GM23338 (cell line): ENCODE results near the gene PCSK6. TPM values are rescaled to one million over a fixed set of nuclear protein-coding genes. Genes with fewer than 3 reads are reported as not detected.

Source experiments
- ATAC-seq: fragments of 200-7000 bp; cut with Tn5 transposase; 3 replicates; pipeline ENCODE4 v1.9.1; 2020
- DNase-seq: peaks from one replicate; pipeline ENCODE4 v3.0.0-alpha.2; 2015; ENCODE audit warnings: low spot score
- H2AFZ ChIP-seq: fragments of 200-600 bp; sonication (generic); 2 replicates; pipeline ENCODE4 v1.8.0; 2016; ENCODE audit warnings: antibody characterized with exemption, mild to moderate bottlenecking, moderate library complexity
- H3F3A ChIP-seq: fragments of 200-600 bp; sonication (generic); replicated peaks from 2 replicates; pipeline ENCODE4 v1.8.0; 2017; ENCODE audit warnings: antibody characterized with exemption, mixed run types, low read depth
- H3K27ac ChIP-seq: fragments of 200-600 bp; sonication (generic); 2 replicates; pipeline ENCODE4 v1.6.1; 2016; ENCODE audit warnings: low read depth
- H3K27me3 ChIP-seq: fragments of 200-600 bp; sonication (generic); 2 replicates; pipeline ENCODE4 v1.8.0; 2016; ENCODE audit warnings: mild to moderate bottlenecking, mixed run types, moderate library complexity; ENCODE audit not compliant: insufficient read depth
- H3K36me3 ChIP-seq: fragments of 200-600 bp; sonication (generic); 2 replicates; pipeline ENCODE4 v1.8.0; 2016; ENCODE audit warnings: mild to moderate bottlenecking; ENCODE audit not compliant: insufficient read depth
- H3K4me1 ChIP-seq: fragments of 200-600 bp; sonication (generic); 2 replicates; pipeline ENCODE4 v1.8.0; 2016; ENCODE audit warnings: mild to moderate bottlenecking, moderate library complexity; ENCODE audit not compliant: insufficient read depth
- H3K4me2 ChIP-seq: fragments of 200-600 bp; sonication (generic); 2 replicates; pipeline ENCODE4 v1.7.1; 2017; ENCODE audit warnings: mixed run types
- H3K4me3 ChIP-seq: fragments of 200-600 bp; sonication (generic); 2 replicates; pipeline ENCODE4 v1.6.1; 2016; ENCODE audit warnings: mixed run types
- H3K79me2 ChIP-seq: fragments of 200-600 bp; sonication (generic); replicated peaks from 2 replicates; pipeline ENCODE4 v1.8.0; 2017; ENCODE audit warnings: mild to moderate bottlenecking; ENCODE audit not compliant: insufficient read depth
- H3K9me2 ChIP-seq: fragments of 200-600 bp; sonication (generic); 2 replicates; pipeline ENCODE4 v1.8.0; 2017; ENCODE audit not compliant: insufficient read depth
- H4K20me1 ChIP-seq: fragments of 200-600 bp; sonication (generic); replicated peaks from 2 replicates; pipeline ENCODE4 v1.8.0; 2017; ENCODE audit warnings: mild to moderate bottlenecking; ENCODE audit not compliant: insufficient read depth
- H3K27ac Mint-ChIP-seq: 2 replicates; pipeline ENCODE4 v1.8.0; 2020; ENCODE audit warnings: inconsistent platforms, mild to moderate bottlenecking, moderate library complexity, mixed read lengths
- H3K27me3 Mint-ChIP-seq: 3 replicates; pipeline ENCODE4 v1.8.0; 2022; ENCODE audit warnings: low read depth, mild to moderate bottlenecking, moderate library complexity, mixed read lengths, inconsistent platforms; ENCODE audit not compliant: insufficient read depth, poor library complexity
- H3K36me3 Mint-ChIP-seq: 3 replicates; pipeline ENCODE4 v1.8.0; 2021; ENCODE audit warnings: low read depth, mild to moderate bottlenecking, inconsistent platforms, moderate library complexity, mixed read lengths
- H3K4me1 Mint-ChIP-seq: 3 replicates; pipeline ENCODE4 v1.8.0; 2020; ENCODE audit warnings: mild to moderate bottlenecking, inconsistent platforms, mixed read lengths
- H3K4me3 Mint-ChIP-seq: 3 replicates; pipeline ENCODE4 v1.8.0; 2021; ENCODE audit warnings: moderate library complexity, mild to moderate bottlenecking, inconsistent platforms, mixed read lengths
- H3K9me3 Mint-ChIP-seq: 3 replicates; pipeline ENCODE4 v1.8.0; 2020; ENCODE audit warnings: moderate library complexity, mild to moderate bottlenecking, inconsistent platforms, mixed read lengths
- CREB1 ChIP-seq: fragments of 250-450 bp; sonication (Bioruptor Pico); IDR thresholded peaks from 2 replicates; pipeline ENCODE4 v1.5.0; 2020; ENCODE audit warnings: low read depth, mild to moderate bottlenecking, moderate library complexity
- CTCF ChIP-seq, 2 experiments: fragments of 200-600 bp in 1 of 2; sonication (generic) in 1 of 2; conservative IDR thresholded peaks; 2 replicates each; pipeline versions ENCODE4 v1.5.1 to v1.6.1; 2016 to 2017; ENCODE audit warnings: antibody characterized with exemption in 2 of 2, low read depth in 2 of 2, mild to moderate bottlenecking in 2 of 2, moderate library complexity in 1 of 2
- ETS1 ChIP-seq: IDR thresholded peaks from 2 replicates; pipeline ENCODE4 v1.6.1; 2016; ENCODE audit warnings: antibody characterized with exemption
- EZH2 ChIP-seq: fragments of 200-600 bp; sonication (generic); IDR thresholded peaks from one replicate; pipeline ENCODE4 v1.8.0; 2017; ENCODE audit warnings: antibody characterized with exemption, mild to moderate bottlenecking, low read depth; ENCODE audit not compliant: unreplicated experiment
- EZH2phosphoT487 ChIP-seq: fragments of 200-600 bp; sonication (generic); IDR thresholded peaks from one replicate; pipeline ENCODE4 v1.8.1; 2018; ENCODE audit warnings: antibody characterized with exemption; ENCODE audit not compliant: unreplicated experiment
- JUNB ChIP-seq: IDR thresholded peaks from one replicate; pipeline ENCODE4 v1.6.1; 2016; ENCODE audit warnings: antibody characterized with exemption; ENCODE audit not compliant: unreplicated experiment
- NANOG ChIP-seq: IDR thresholded peaks from 2 replicates; pipeline ENCODE4 v1.6.1; 2016; ENCODE audit warnings: antibody characterized with exemption, borderline replicate concordance
- POLR2AphosphoS5 ChIP-seq: IDR thresholded peaks from 2 replicates; pipeline ENCODE4 v1.6.1; 2016; ENCODE audit warnings: antibody characterized with exemption, low read depth
- REST ChIP-seq: IDR thresholded peaks from one replicate; pipeline ENCODE4 v1.6.1; 2018; ENCODE audit warnings: antibody characterized with exemption; ENCODE audit not compliant: unreplicated experiment
- STAT1 ChIP-seq: IDR thresholded peaks from one replicate; pipeline ENCODE4 v1.6.1; 2016; ENCODE audit warnings: antibody characterized with exemption; ENCODE audit not compliant: unreplicated experiment
- ZNF114 ChIP-seq: fragments of 250-450 bp; sonication (Bioruptor Pico); IDR thresholded peaks from 2 replicates; pipeline ENCODE4 v1.5.0; 2020; ENCODE audit warnings: mild to moderate bottlenecking, moderate library complexity
- ZNF331 ChIP-seq: fragments of 250-450 bp; sonication (Bioruptor Pico); IDR thresholded peaks from 2 replicates; pipeline ENCODE4 v1.5.0; 2020; ENCODE audit warnings: low read depth, mild to moderate bottlenecking, moderate library complexity
- ZNF462 ChIP-seq: fragments of 250-450 bp; sonication (Bioruptor Pico); IDR thresholded peaks from 2 replicates; pipeline ENCODE4 v1.5.0; 2020; ENCODE audit warnings: mild to moderate bottlenecking, moderate library complexity
- polyA plus RNA-seq: library from polyadenylated mRNA; unstranded; fragments of >200 nt; fragmentation: Nextera tagmentation; extraction: Ambion mirVana; gene quantifications from 2 replicates; pipeline ENCODE4 v1.2.1, GENCODE V29; 2016
- total RNA-seq: library from RNA; depleted of rRNA; stranded (reverse); fragments of >200 nt; shearing (Covaris generic); gene quantifications from 2 replicates; pipeline ENCODE4 v1.2.3, GENCODE V29; 2014

The PCSK6 gene
- total and polyA plus RNA-seq, 2 experiments from 2014 or later = 1.7 to 6.7 TPM

GRCh38 chr15:101391981-101392640, 97.4 kb downstream of the PCSK6 start:
- H4K20me1 ChIP-seq = no peaks in the 10 kb centered on the region
- TF ChIP-seq EZH2 (no peak), CREB1 (CRISPR knock-in tag) (no peak), NANOG (no peak), ETS1 (no peak), POLR2AphosphoS5 (no peak), STAT1 (no peak), ZNF462 (CRISPR knock-in tag) (no peak), EZH2phosphoT487 (no peak), ZNF114 (CRISPR knock-in tag) (no peak), REST (no peak), CTCF (conservative IDR thresholded peaks at IDR 0.05; ENCODE audit: low read depth in 2 of 2) (no peak), JUNB (no peak), ZNF331 (CRISPR knock-in tag) (no peak)
- H2AFZ ChIP-seq = no peak overlapping the region
- peaks cover 15% of the 10 kb centered on the region for H3K4me1 Mint-ChIP-seq
- no peak overlapping the region for H3K27ac Mint-ChIP-seq
- no peak overlapping the region for H3K4me3 Mint-ChIP-seq
- H3K36me3 Mint-ChIP-seq = no peaks in the 10 kb centered on the region
- no peaks in the 10 kb centered on the region for H3K4me1 ChIP-seq
- no peak overlapping the region for H3K4me3 ChIP-seq
- H3K9me2 ChIP-seq = no peaks in the 10 kb centered on the region
- no peak for DNase-seq
- H3F3A ChIP-seq = no peaks in the 10 kb centered on the region
- no peaks in the 10 kb centered on the region for H3K27me3 ChIP-seq
- H3K36me3 ChIP-seq = no peaks in the 10 kb centered on the region
- no peaks in the 10 kb centered on the region for H3K79me2 ChIP-seq
- no peaks in the 10 kb centered on the region for H3K9me3 Mint-ChIP-seq
- no peak for ATAC-seq
- no peak overlapping the region for H3K4me2 ChIP-seq
- H3K27ac ChIP-seq = no peak overlapping the region
- H3K27me3 Mint-ChIP-seq = peaks cover 13% of the 10 kb centered on the region
